ENCODE data around the gene MAP3K20.

DNA sequence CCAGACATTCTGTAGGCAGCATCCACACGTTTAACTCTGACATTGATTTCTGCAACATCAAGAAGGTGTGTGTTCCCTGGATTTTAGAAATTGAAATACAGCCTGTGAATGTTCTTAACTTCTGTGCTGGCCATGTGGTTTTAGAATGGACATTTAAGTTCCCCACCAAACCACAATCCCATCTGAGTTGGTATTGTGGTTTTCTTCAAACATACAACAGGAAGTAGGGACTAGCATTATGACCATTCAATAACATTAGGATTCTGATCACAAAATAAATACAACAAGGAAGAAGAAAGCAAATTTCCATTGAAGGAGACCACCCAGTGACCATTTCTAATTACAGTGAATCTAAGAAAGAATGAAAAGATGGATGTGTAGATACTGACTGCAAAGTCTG lies 51.2 kb downstream of the MAP3K20 start:
- TF ChIP-seq, protein P1, sequence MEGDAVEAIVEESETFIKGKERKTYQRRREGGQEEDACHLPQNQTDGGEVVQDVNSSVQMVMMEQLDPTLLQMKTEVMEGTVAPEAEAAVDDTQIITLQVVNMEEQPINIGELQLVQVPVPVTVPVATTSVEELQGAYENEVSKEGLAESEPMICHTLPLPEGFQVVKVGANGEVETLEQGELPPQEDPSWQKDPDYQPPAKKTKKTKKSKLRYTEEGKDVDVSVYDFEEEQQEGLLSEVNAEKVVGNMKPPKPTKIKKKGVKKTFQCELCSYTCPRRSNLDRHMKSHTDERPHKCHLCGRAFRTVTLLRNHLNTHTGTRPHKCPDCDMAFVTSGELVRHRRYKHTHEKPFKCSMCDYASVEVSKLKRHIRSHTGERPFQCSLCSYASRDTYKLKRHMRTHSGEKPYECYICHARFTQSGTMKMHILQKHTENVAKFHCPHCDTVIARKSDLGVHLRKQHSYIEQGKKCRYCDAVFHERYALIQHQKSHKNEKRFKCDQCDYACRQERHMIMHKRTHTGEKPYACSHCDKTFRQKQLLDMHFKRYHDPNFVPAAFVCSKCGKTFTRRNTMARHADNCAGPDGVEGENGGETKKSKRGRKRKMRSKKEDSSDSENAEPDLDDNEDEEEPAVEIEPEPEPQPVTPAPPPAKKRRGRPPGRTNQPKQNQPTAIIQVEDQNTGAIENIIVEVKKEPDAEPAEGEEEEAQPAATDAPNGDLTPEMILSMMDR (IDR thresholded peaks at IDR 0.05): no peak
- TF ChIP-seq POLR2A (IDR thresholded peaks at IDR 0.05) (no peak), POLR2AphosphoS5 (IDR thresholded peaks at IDR 0.05) (no peak)
